Gastroesophageal sphincter (tissue), 3 donors: ENCODE measurements around the gene WNT7B.

Experiments
- CTCF ChIP-seq, 4 experiments: fragments of 200-600 bp in 2 of 4; fragments of 450-650 bp in 2 of 4; sonication (generic) in 1 of 4; IDR thresholded peaks; one replicate each; pipeline ENCODE4 v1.5.1; 2017 to 2019; ENCODE audit warnings: antibody characterized with exemption in 4 of 4, mild to moderate bottlenecking in 2 of 4, moderate library complexity in 2 of 4
- EP300 ChIP-seq: sonication (generic); formaldehyde crosslinking; IDR thresholded peaks from one replicate; pipeline ENCODE4 v1.6.1; 2017; ENCODE audit warnings: antibody characterized with exemption, mild to moderate bottlenecking
- POLR2A ChIP-seq, 2 donors: fragments of 450-650 bp; IDR thresholded peaks; one replicate each; pipeline ENCODE4 v1.6.1; 2017; ENCODE audit warnings: antibody characterized with exemption in 2 of 2, mild to moderate bottlenecking in 2 of 2, moderate library complexity in 1 of 2
- POLR2AphosphoS5 ChIP-seq: sonication (generic); formaldehyde crosslinking; IDR thresholded peaks from one replicate; pipeline ENCODE4 v1.6.1; 2017; ENCODE audit warnings: antibody characterized with exemption

- TF ChIP-seq CTCF (IDR thresholded peaks at IDR 0.05) (no peak), POLR2A (IDR thresholded peaks at IDR 0.05) (no peak), EP300 (no peak), POLR2AphosphoS5 (no peak)
Observed at GRCh38 chr22:45980268-45980570, 3.3 kb upstream of the WNT7B start.
